Glutamatergic neuron (in vitro differentiated cells): ENCODE results near the gene CD6. TPM values are rescaled to one million over a fixed set of nuclear protein-coding genes. Genes with fewer than 3 reads are reported as not detected.

Source experiments
- DNase-seq: peaks from one replicate; pipeline ENCODE4 v3.0.0; 2022
- H3K27ac Mint-ChIP-seq: one replicate; pipeline ENCODE4 v1.8.0; 2020; ENCODE audit warnings: mild to moderate bottlenecking, mixed read lengths, inconsistent platforms; ENCODE audit not compliant: unreplicated experiment
- H3K27me3 Mint-ChIP-seq: one replicate; pipeline ENCODE4 v1.8.0; 2020; ENCODE audit warnings: mild to moderate bottlenecking, moderate library complexity, mixed read lengths, inconsistent platforms; ENCODE audit not compliant: unreplicated experiment
- H3K36me3 Mint-ChIP-seq: one replicate; pipeline ENCODE4 v1.8.0; 2020; ENCODE audit warnings: mild to moderate bottlenecking, mixed read lengths, inconsistent platforms; ENCODE audit not compliant: unreplicated experiment
- H3K4me1 Mint-ChIP-seq: one replicate; pipeline ENCODE4 v1.8.0; 2020; ENCODE audit warnings: mild to moderate bottlenecking, low read depth, mixed read lengths, inconsistent platforms; ENCODE audit not compliant: unreplicated experiment
- H3K4me3 Mint-ChIP-seq: one replicate; pipeline ENCODE4 v1.8.0; 2020; ENCODE audit warnings: mild to moderate bottlenecking, mixed read lengths, inconsistent platforms; ENCODE audit not compliant: unreplicated experiment
- H3K9me3 Mint-ChIP-seq: one replicate; pipeline ENCODE4 v1.8.0; 2020; ENCODE audit warnings: mild to moderate bottlenecking, moderate library complexity, mixed read lengths, inconsistent platforms; ENCODE audit not compliant: unreplicated experiment
- CTCF ChIP-seq: fragments of 200-600 bp; sonication (generic); IDR thresholded peaks from one replicate; pipeline ENCODE4 v1.5.0; 2021; ENCODE audit not compliant: partially characterized antibody, unreplicated experiment
- total RNA-seq: library from RNA; stranded (reverse); fragmentation: NEBNext Ultra II Directional; extraction: Animal tissue kit (Norgen Biotek cat#: 25700); gene quantifications from one replicate; pipeline ENCODE4 v1.2.1, GENCODE V29; 2021; ENCODE audit not compliant: unreplicated experiment

Gene CD6
- total RNA-seq, 1 donor from 2014 or later: not detected

GRCh38 chr11:60947700-60948099 is 23.8 kb upstream of the CD6 start:
- Mint-ChIP-seq H3K27ac (peak overlapping the region; percentile 76), H3K4me3 (peak overlapping the region; percentile 11), H3K27me3 (peaks cover 10% of the 10 kb centered on the region), H3K9me3 (peaks cover 17% of the 10 kb centered on the region), H3K36me3 (no peaks in the 10 kb centered on the region), H3K4me1 (peaks cover 32% of the 10 kb centered on the region)
- no peak for DNase-seq
- TF ChIP-seq CTCF: no peak

DNA sequence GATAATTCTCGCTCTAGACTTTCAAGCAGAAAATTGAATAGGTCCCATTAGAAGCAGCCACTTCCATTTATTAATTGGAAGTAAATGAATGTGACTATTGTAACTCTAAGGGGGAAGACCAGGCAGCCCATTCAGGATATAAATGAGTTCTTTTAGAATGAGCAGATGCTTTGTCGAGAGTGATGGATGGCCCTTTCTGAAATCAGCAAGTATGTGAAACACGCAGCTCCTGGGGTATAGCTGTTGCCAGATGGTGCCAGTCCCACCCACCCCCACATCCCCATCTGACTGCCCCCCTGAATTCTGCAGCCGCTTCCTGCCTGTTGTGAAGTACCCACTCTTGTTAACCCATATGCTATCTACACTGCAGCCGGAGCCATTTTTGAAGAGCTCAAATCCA is 23.2 kb upstream of the CD6 start:
- H3K9me3 Mint-ChIP-seq: peaks cover 19% of the 10 kb centered on the region
- no peaks in the 10 kb centered on the region for H3K36me3 Mint-ChIP-seq
- TF ChIP-seq CTCF: no peak
- DNase-seq: no peak
- peak overlapping the region; percentile 28 for H3K4me3 Mint-ChIP-seq
- peak overlapping the region; percentile 62 for H3K27ac Mint-ChIP-seq
- peaks cover 15% of the 10 kb centered on the region for H3K27me3 Mint-ChIP-seq
- H3K4me1 Mint-ChIP-seq: peaks cover 29% of the 10 kb centered on the region

GRCh38 chr11:60950024-60950423 is 21.5 kb upstream of the CD6 start:
- Mint-ChIP-seq H3K36me3 (no peaks in the 10 kb centered on the region), H3K4me1 (peaks cover 24% of the 10 kb centered on the region), H3K4me3 (no peak overlapping the region), H3K27ac (no peak overlapping the region), H3K9me3 (peaks cover 19% of the 10 kb centered on the region), H3K27me3 (peaks cover 13% of the 10 kb centered on the region)
- no peak for DNase-seq
- TF ChIP-seq CTCF: no peak

DNA sequence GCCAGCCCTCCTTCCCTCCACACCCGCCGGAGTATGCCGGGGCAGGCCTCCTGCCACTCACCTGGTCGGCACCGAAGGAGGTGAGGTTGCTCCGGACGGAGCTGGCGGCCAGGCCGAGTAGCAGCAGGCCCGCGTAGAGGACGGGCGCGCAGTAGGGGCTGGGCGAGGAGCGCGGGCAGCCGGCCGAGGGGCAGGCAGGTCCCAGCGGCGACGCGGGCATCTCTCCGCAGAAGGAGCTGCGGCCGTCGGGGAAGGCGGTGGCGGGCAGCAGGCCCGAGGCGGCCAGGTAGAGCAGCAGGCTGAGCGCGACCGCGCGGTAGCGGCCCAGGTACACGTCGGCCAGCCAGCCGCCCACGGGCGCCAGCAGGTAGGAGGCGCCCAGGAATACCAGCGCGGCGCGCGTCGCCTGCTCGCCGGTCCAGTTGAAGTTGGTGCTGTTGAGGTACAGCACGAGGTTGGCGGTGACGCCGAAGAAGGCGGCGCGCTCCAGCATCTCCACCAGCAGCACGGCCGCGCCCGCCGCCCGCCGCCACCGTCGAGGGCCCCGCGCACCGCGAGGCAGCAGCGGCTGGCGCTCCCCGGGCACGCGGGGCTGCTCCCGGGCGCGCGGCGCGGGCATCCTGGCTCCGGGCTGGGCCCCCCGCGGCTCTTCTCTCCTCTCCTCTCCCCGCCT is 20.4 kb upstream of the CD6 start:
- no peak overlapping the region for H3K4me3 Mint-ChIP-seq
- no peaks in the 10 kb centered on the region for H3K36me3 Mint-ChIP-seq
- DNase-seq: no peak
- no peak for TF ChIP-seq CTCF
- peaks cover 22% of the 10 kb centered on the region for H3K4me1 Mint-ChIP-seq
- no peak overlapping the region for H3K27ac Mint-ChIP-seq
- H3K27me3 Mint-ChIP-seq: peaks cover 11% of the 10 kb centered on the region
- H3K9me3 Mint-ChIP-seq: peaks cover 19% of the 10 kb centered on the region

- Mint-ChIP-seq H3K9me3 (peaks cover 16% of the 10 kb centered on the region), H3K27me3 (peaks cover 11% of the 10 kb centered on the region), H3K4me3 (no peak overlapping the region), H3K27ac (no peak overlapping the region), H3K36me3 (no peaks in the 10 kb centered on the region), H3K4me1 (peaks cover 17% of the 10 kb centered on the region)
- no peak for TF ChIP-seq CTCF
- DNase-seq: no peak
Observed at GRCh38 chr11:60951606-60951903, 19.9 kb upstream of the CD6 start.
